ENCODE results near the gene PLXNA2.

Gene PLXNA2

DNA sequence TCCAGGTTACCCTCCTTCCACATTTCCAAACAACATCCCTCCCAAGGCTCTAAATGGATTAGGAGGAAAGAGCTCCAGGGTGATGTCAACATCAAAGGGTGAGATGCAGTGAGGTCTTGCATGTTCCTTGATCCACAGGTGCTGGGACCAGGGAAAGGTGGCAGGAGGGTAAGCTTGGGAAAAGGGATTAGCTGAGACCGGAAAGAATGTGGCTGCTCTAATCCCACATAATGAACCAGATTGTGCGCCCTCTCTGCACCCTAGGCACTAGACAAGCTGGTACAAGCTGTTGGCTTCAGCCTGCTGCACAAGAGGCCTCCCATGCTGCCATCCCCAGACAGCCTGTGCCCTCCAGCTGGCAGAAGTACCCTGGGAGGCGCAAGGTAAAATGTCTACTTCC, 34.9 kb downstream of the PLXNA2 start:
- peaks cover 38% of the 10 kb centered on the region for H3K4me1 ChIP-seq
- no peak overlapping the region for H3K9ac ChIP-seq
- no peak for TF ChIP-seq Cebpa-rat (IDR thresholded peaks at IDR 0.05)
- H3K36me3 ChIP-seq, result no peaks in the 10 kb centered on the region
- H3K27me3 ChIP-seq, result no peaks in the 10 kb centered on the region
- no peak overlapping the region for H3K27ac ChIP-seq
- no peaks in the 10 kb centered on the region for H3K9me3 ChIP-seq
- no peak overlapping the region for H3K4me2 ChIP-seq
- no peaks in the 10 kb centered on the region for H4K20me1 ChIP-seq
- no peak overlapping the region for H3K4me3 ChIP-seq

DNA sequence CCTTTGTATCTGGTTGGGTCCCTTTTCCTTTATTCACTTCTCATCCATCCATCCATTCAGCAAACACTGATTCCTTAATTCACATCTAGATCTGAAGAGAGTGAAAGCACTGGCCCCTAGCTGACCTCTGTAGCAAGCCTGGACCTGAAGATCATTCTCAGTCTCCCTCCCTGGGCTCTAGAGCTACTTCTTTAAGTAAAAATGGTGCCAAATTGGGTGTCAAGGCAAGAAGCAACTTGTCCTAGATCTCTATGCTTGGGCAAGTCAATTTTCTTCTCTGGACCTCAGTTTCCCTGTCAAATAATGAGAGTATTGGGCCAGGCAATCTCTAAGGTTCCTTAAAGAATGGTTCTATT, 36.1 kb downstream of the PLXNA2 start:
- Histone ChIP-seq H3K9me3 (no peaks in the 10 kb centered on the region), H3K27ac (no peak overlapping the region), H3K36me3 (no peaks in the 10 kb centered on the region), H4K20me1 (no peaks in the 10 kb centered on the region), H3K4me1 (peaks cover 35% of the 10 kb centered on the region), H3K4me3 (no peak overlapping the region), H3K27me3 (no peaks in the 10 kb centered on the region), H3K9ac (no peak overlapping the region), H3K4me2 (no peak overlapping the region)
- TF ChIP-seq Cebpa-rat (IDR thresholded peaks at IDR 0.05), result no peak

DNA sequence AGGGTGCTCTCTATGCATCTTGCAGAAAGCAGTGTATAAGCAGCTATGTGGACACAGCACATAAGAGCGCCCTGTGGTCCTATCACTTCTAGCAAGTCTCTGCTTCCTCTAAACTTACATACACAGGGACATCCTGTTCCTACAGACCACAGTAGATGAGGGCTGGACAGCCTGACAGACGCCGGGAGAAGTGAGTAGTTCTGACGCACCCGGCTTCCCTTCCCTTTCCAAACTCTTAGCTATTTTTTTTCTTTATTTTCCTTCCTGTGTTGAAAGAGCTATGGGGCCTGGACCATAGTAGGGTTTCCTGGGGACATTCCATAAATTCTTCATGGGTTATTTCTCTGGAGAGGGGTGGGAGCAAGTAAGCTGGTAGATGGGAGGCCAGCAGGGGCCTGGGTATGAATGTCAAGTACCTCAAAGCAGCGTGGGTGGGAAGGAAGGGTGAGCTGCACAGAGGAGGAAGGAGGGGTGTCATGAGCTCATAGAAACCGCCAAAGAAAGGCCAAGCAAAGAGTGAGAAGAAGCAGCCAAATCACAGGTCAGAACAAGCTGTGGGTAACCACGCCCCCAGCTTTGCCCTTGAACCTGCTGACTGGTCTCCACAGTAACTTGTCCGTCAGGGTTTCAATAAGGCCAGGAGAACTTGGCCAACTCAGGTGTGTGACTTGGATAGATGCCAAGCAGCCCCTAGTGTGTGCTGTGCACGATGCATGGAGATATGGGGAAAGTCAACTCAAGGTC, 36.6 kb downstream of the PLXNA2 start:
- no peak overlapping the region for H3K4me3 ChIP-seq
- H4K20me1 ChIP-seq, result no peaks in the 10 kb centered on the region
- no peak overlapping the region for H3K27ac ChIP-seq
- no peak for TF ChIP-seq Cebpa-rat (IDR thresholded peaks at IDR 0.05)
- H3K36me3 ChIP-seq, result no peaks in the 10 kb centered on the region
- no peak overlapping the region for H3K4me2 ChIP-seq
- no peaks in the 10 kb centered on the region for H3K27me3 ChIP-seq
- H3K9ac ChIP-seq, result no peak overlapping the region
- H3K9me3 ChIP-seq, result no peaks in the 10 kb centered on the region
- peaks cover 32% of the 10 kb centered on the region for H3K4me1 ChIP-seq

DNA sequence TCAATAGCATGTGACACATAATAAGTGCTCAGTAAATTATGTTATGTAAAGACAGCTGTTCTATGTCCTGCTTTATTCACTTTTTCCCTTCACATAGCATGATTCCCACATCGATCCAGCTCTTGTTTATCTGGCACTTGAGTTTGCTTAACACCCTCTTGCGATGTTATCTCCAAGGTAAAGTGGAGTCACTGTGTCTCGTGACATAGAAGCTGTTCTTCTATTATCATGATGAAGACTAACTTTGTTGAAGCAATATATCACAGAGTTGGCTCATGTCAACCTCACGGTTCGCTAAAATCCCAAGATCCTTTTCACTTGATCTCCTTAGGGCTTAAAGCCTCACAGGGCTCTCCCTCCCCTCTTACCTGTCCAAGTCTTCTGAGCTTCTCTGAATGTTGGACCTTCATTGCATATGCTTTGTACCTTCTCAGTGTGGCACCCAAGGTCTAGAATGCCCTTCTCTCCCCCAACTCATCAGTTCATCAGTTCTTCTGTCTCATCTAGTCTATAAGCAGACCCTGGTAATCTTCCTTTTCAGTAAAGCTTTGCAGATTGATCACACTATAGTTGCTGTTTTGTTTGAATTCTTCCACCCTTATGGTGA, 38.0 kb downstream of the PLXNA2 start:
- no peaks in the 10 kb centered on the region for H3K36me3 ChIP-seq
- H3K27ac ChIP-seq, result no peak overlapping the region
- H3K4me1 ChIP-seq, result peaks cover 20% of the 10 kb centered on the region
- no peaks in the 10 kb centered on the region for H4K20me1 ChIP-seq
- H3K9ac ChIP-seq, result no peak overlapping the region
- no peaks in the 10 kb centered on the region for H3K27me3 ChIP-seq
- H3K4me2 ChIP-seq, result no peak overlapping the region
- no peak overlapping the region for H3K4me3 ChIP-seq
- TF ChIP-seq Cebpa-rat (IDR thresholded peaks at IDR 0.05), result no peak
- no peaks in the 10 kb centered on the region for H3K9me3 ChIP-seq

DNA sequence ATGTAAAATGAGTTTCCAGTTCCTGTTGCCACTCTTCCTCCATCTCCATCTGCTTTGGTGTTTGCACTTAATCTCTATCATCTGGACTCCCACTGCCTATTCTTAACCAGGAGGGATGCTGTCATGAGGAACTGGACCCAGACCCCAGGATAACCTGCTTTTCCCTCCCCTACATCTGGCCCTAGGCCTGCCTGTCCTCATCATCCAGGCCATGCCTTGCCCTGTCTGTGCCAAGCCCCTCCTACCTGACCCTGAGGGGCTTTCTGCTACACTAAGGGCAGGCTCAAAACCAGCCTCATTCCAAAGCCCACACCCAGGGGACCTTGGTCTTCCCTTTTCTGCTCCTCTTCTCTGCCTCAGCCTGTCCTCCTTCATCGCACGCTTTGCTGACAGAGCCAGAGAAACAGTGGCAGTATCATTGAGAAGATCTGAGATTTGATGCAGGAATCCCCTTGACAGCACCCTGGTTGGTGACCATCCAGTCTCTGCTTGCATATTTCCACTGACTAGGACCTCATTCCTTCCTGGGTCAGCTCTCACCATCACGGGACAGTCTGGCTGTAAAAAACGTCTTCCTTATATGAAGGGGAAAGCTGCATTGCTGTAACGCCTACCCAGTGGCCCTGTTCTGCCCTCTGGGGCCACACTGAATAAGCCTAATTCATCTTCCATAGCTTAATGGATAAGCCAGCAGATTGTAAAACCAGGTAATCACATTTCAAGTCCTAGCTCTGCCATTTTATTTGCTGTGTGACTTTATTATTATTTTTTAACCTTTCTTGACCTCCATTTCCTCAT, 38.8 kb downstream of the PLXNA2 start:
- Histone ChIP-seq H3K4me3 (no peak overlapping the region), H3K27me3 (no peaks in the 10 kb centered on the region), H3K9me3 (no peaks in the 10 kb centered on the region), H3K4me1 (peaks cover 20% of the 10 kb centered on the region), H3K36me3 (no peaks in the 10 kb centered on the region), H4K20me1 (no peaks in the 10 kb centered on the region), H3K4me2 (peak overlapping the region; percentile 39), H3K27ac (no peak overlapping the region), H3K9ac (no peak overlapping the region)
- TF ChIP-seq Cebpa-rat (IDR thresholded peaks at IDR 0.05), result no peak

DNA sequence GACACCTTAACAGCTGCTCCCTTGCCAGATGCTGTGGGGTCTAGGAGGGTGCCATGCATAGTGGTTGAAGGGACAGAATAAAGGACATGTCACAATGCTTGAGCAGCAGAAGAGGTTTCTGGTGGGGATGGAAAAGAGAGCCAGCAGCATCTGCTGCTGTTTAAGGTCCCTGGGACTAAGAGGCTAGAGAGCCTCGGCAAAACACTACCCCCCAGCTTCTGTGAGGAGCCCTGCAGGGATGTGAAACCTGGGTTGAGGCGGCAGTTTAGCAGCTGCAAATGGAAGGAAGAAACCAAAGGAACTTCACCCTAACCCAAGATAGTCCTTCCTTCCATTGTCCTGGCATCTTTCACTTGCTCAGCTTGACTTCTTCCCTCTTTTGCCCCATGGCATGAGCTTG, 39.4 kb downstream of the PLXNA2 start:
- H3K9me3 ChIP-seq, result no peaks in the 10 kb centered on the region
- H4K20me1 ChIP-seq, result no peaks in the 10 kb centered on the region
- no peak overlapping the region for H3K27ac ChIP-seq
- TF ChIP-seq Cebpa-rat (IDR thresholded peaks at IDR 0.05), result no peak
- no peaks in the 10 kb centered on the region for H3K36me3 ChIP-seq
- H3K4me1 ChIP-seq, result peaks cover 20% of the 10 kb centered on the region
- H3K27me3 ChIP-seq, result no peaks in the 10 kb centered on the region
- H3K4me2 ChIP-seq, result peak overlapping the region; percentile 39
- H3K9ac ChIP-seq, result no peak overlapping the region
- H3K4me3 ChIP-seq, result no peak overlapping the region

DNA sequence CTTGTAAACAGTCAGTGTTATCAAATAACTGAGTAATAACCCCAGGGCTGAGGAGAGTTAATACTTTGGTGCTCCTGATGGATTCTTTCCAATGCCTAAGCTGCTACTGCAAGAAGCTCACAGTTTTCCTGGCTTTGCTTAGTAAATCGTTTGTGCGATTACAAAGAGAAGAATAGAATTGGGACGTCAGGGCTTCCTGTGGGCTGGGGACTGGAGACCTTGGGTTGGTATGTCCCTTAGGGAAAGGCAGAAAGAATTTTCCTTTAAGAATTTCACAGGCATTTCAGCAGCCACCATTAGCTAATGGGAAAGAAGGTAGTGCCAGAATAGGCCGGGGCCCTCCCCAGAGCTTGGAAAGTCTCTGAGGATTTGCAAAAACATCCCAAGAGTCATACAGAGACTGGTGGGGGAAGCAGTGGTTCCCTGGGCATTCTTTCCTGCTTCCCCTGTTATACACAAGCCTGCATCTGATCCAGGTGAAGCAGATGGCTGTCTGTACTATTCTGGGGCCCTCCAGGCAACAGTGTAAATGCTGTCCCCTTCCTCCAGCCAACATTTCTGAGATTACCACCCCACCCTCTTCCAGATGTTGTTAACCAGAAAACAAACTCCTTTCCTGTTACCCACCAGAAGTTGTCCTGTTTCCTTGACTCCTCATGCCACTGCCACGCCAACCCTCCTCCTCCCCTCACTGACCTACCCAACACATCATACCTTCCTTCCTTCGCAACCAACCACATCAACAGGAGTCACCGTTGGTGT, 40.2 kb downstream of the PLXNA2 start:
- TF ChIP-seq Cebpa-rat (IDR thresholded peaks at IDR 0.05), result no peak
- no peak overlapping the region for H3K27ac ChIP-seq
- no peaks in the 10 kb centered on the region for H4K20me1 ChIP-seq
- no peaks in the 10 kb centered on the region for H3K27me3 ChIP-seq
- H3K4me1 ChIP-seq, result peaks cover 20% of the 10 kb centered on the region
- H3K36me3 ChIP-seq, result no peaks in the 10 kb centered on the region
- H3K9me3 ChIP-seq, result no peaks in the 10 kb centered on the region
- H3K4me3 ChIP-seq, result no peak overlapping the region
- no peak overlapping the region for H3K9ac ChIP-seq
- H3K4me2 ChIP-seq, result peak overlapping the region; percentile 39

DNA sequence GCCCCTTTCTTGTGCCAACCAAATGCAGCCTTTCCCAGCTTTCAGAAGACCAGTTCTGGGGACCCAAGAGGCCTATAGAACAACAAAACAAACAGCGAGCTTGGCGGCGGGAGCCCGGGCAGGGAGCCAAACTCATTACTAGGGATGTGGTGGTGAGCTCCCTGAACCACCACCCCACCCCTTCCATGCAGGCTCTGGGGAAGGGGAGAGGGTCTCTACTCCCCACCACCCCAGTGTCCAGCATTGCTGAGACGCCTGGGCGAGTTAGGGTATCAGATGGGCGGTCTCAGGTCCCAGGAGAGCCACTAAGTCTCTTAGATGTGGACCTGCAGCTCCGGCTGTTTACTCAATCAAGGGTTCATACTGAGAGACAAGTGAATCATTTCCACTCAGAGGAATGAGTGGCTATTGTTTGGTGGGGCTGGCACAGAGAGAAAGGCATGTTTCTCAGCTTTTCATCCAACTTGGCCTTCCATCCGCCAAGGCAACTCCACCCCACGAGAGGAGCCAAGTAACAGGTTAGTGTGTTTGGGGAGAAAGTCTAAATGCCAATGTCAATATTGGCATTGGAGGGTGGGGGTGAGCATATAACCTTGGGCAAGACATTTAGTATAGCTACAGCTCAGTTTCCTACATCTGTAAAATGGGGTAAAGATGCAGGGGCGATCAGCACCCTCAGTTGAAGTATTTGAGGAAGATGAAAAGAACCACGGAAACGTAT, 40.9 kb downstream of the PLXNA2 start:
- H3K4me3 ChIP-seq, result no peak overlapping the region
- H3K4me2 ChIP-seq, result peak overlapping the region; percentile 39
- H4K20me1 ChIP-seq, result no peaks in the 10 kb centered on the region
- no peak overlapping the region for H3K27ac ChIP-seq
- no peak for TF ChIP-seq Cebpa-rat (IDR thresholded peaks at IDR 0.05)
- H3K4me1 ChIP-seq, result peaks cover 20% of the 10 kb centered on the region
- H3K36me3 ChIP-seq, result no peaks in the 10 kb centered on the region
- no peaks in the 10 kb centered on the region for H3K27me3 ChIP-seq
- H3K9ac ChIP-seq, result no peak overlapping the region
- H3K9me3 ChIP-seq, result no peaks in the 10 kb centered on the region

DNA sequence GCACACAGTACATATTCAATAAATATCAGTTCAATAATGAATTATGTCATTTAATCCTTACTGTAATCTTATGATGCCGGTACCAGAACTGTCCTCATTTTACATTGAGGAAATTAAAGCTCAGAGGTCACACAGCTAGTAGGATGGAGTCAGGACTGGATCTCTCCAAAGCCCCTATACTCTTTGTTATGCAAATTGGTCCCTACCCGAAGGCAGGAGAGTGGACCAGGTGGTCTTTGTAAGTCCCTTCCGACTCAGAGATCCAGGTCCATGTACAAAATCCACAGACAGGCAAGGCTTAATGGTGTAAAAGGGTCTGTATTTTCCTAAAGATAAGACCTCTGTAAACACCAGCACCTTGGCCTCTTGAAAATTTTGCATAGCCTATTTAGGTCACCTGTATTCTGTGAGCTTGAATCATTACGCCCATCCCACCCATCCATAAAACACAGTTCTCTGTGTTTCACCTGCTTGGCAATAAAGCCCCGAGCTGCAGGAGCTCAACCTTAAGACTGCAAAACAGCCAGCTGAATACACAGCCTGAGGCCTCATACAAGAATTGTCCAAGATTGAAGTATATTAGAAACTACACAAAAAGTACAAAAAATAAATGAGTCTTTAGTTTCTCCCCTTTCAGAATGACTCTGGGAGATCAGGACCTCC, 41.7 kb downstream of the PLXNA2 start:
- Histone ChIP-seq H3K9ac (no peak overlapping the region), H3K27ac (no peak overlapping the region), H4K20me1 (no peaks in the 10 kb centered on the region), H3K4me2 (no peak overlapping the region), H3K9me3 (no peaks in the 10 kb centered on the region), H3K4me3 (no peak overlapping the region), H3K36me3 (no peaks in the 10 kb centered on the region), H3K4me1 (peaks cover 20% of the 10 kb centered on the region), H3K27me3 (no peaks in the 10 kb centered on the region)
- no peak for TF ChIP-seq Cebpa-rat (IDR thresholded peaks at IDR 0.05)
